C4-2B (cell line): ENCODE measurements around the gene RFC2.

ENCODE experiments used
- ZFX ChIP-seq: fragments of 450-650 bp; IDR thresholded peaks from 2 replicates; pipeline ENCODE4 v1.6.1; 2017
- TF ChIP-seq, protein P1 (sequence below): fragments of 450-650 bp; conservative IDR thresholded peaks from 2 replicates; pipeline ENCODE4 v1.5.1; 2017; ENCODE audit warnings: mild to moderate bottlenecking

DNA sequence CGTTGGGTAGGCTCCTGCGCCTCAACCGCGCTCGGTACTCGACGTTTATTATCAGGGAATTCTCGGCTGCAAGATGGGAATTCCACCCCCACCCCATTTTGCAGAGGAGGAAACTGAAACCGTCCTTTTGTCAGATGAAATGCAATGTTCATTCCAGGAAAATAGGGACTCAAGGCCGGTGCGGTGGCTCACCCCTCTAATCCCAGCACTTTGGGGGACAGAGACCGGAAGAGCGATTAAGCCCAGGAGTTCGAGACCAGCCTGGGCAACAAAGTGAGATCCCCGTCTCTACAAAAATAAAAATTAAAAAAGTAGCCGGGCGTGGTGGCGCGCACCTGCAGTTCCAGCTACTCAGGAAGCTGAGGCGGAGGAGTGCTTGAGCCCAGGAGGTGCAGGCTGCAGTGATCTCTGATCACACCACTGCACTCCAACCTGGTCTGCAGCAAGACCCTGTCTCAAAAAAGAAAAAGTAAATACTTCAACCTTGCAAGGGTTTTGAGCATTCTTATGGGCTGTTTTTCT is 720 bp upstream of the RFC2 start:
- TF ChIP-seq, protein P1, sequence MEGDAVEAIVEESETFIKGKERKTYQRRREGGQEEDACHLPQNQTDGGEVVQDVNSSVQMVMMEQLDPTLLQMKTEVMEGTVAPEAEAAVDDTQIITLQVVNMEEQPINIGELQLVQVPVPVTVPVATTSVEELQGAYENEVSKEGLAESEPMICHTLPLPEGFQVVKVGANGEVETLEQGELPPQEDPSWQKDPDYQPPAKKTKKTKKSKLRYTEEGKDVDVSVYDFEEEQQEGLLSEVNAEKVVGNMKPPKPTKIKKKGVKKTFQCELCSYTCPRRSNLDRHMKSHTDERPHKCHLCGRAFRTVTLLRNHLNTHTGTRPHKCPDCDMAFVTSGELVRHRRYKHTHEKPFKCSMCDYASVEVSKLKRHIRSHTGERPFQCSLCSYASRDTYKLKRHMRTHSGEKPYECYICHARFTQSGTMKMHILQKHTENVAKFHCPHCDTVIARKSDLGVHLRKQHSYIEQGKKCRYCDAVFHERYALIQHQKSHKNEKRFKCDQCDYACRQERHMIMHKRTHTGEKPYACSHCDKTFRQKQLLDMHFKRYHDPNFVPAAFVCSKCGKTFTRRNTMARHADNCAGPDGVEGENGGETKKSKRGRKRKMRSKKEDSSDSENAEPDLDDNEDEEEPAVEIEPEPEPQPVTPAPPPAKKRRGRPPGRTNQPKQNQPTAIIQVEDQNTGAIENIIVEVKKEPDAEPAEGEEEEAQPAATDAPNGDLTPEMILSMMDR = no peak
- no peak for TF ChIP-seq ZFX
